Measurements from ENCODE around the gene KIRREL3.

GRCh38 chr11:126518071-126518971, 482.2 kb downstream of the KIRREL3 start:
- no peak for TF ChIP-seq CTCF (conservative IDR thresholded peaks at IDR 0.05; ENCODE audit: low read depth, low read length)
- TF ChIP-seq EZH2 (IDR thresholded peaks at IDR 0.05; ENCODE audit: low read length, unreplicated experiment): no peak

Data from PC-3 (cell line).